ENCODE data around the gene DMAP1. TPM values are rescaled to one million over a fixed set of nuclear protein-coding genes. Genes with fewer than 3 reads are reported as not detected.

DMAP1 gene, protein sequence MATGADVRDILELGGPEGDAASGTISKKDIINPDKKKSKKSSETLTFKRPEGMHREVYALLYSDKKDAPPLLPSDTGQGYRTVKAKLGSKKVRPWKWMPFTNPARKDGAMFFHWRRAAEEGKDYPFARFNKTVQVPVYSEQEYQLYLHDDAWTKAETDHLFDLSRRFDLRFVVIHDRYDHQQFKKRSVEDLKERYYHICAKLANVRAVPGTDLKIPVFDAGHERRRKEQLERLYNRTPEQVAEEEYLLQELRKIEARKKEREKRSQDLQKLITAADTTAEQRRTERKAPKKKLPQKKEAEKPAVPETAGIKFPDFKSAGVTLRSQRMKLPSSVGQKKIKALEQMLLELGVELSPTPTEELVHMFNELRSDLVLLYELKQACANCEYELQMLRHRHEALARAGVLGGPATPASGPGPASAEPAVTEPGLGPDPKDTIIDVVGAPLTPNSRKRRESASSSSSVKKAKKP
- 52.9 TPM for total RNA-seq (2021; ENCODE audit: unreplicated experiment)
- polyA plus RNA-seq (2012; ENCODE audit: insufficient read length): 62.6 TPM
- Bru-seq, nascent RNA: percentile 75 among the genes with signal in this experiment
- percentile 90 among the genes with signal in this experiment for BruChase-seq, experiment 1, labeled RNA remaining after a 2-hour chase
- percentile 84 among the genes with signal in this experiment for BruChase-seq, experiment 2, labeled RNA remaining after a 6-hour chase
- long read RNA-seq, full-length matches to known transcripts: 90 of 145 reads
- long read RNA-seq, partial matches to known transcripts: 27 of 145 reads
- long read RNA-seq, other reads (novel, unspliced or antisense): 28 of 145 reads

DNA sequence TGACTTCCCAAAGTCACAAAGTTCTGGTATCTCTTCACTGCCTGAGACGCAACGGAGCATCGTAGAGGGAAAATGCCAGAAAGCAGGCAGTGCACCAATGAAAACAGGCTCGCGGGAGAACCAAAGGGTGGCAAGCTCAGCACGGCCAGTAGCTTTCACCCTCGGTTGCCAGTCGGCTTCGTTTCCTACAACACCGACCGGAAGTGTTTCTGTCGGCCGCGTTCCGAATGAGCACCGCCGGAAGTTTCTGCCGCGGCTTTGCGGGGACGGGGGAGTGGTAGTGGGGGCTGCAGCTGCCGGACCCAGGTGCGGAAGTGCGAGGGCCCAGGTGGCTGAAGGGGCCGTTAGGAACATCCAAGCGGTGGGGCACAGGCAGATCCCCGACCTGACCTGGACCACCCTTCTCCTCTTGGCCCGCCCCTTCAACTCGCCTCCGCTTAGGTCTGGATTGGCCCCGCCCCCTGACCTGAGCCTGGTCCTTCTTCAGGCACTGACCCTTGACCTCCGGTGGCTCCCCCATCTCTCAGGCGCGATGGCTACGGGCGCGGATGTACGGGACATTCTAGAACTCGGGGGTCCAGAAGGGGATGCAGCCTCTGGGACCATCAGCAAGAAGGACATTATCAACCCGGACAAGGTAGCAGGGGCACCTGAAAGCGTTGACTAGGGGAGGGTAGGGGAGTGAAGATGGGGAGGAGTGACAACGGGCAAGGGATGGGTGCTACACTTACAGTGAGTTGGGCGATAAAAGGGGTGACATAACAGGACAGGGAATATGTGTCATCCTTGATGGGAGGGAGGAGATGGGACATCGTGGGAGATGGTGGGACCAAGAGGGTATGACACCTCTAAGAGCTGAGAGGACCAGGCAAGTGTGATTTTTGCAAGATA lies at the start of gene DMAP1:
Gene DMAP1 (plus strand): TSS at position 250 of the 891 bp plus-strand sequence. CDS start 283 bp downstream, at position 533.
- H3K27ac ChIP-seq (ENCODE audit: low read length): peak within 1 kb of the TSS; percentile 91
- TF ChIP-seq TCF7L2 (IDR thresholded peaks at IDR 0.05; ENCODE audit: low read depth, low read length) (peak; percentile 85), POLR2AphosphoS5 (IDR thresholded peaks at IDR 0.05; ENCODE audit: low read depth, low read length) (peak; percentile 88), SIN3A (IDR thresholded peaks at IDR 0.05; ENCODE audit: borderline replicate concordance, insufficient read depth, low read depth, low read length) (0 out of 2 replicates have a peak, but pooled peaks have one; percentile 42)
- TF ChIP-seq, protein P1, sequence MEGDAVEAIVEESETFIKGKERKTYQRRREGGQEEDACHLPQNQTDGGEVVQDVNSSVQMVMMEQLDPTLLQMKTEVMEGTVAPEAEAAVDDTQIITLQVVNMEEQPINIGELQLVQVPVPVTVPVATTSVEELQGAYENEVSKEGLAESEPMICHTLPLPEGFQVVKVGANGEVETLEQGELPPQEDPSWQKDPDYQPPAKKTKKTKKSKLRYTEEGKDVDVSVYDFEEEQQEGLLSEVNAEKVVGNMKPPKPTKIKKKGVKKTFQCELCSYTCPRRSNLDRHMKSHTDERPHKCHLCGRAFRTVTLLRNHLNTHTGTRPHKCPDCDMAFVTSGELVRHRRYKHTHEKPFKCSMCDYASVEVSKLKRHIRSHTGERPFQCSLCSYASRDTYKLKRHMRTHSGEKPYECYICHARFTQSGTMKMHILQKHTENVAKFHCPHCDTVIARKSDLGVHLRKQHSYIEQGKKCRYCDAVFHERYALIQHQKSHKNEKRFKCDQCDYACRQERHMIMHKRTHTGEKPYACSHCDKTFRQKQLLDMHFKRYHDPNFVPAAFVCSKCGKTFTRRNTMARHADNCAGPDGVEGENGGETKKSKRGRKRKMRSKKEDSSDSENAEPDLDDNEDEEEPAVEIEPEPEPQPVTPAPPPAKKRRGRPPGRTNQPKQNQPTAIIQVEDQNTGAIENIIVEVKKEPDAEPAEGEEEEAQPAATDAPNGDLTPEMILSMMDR (IDR thresholded peaks at IDR 0.05): no peak
- TF ChIP-seq, protein P2, sequence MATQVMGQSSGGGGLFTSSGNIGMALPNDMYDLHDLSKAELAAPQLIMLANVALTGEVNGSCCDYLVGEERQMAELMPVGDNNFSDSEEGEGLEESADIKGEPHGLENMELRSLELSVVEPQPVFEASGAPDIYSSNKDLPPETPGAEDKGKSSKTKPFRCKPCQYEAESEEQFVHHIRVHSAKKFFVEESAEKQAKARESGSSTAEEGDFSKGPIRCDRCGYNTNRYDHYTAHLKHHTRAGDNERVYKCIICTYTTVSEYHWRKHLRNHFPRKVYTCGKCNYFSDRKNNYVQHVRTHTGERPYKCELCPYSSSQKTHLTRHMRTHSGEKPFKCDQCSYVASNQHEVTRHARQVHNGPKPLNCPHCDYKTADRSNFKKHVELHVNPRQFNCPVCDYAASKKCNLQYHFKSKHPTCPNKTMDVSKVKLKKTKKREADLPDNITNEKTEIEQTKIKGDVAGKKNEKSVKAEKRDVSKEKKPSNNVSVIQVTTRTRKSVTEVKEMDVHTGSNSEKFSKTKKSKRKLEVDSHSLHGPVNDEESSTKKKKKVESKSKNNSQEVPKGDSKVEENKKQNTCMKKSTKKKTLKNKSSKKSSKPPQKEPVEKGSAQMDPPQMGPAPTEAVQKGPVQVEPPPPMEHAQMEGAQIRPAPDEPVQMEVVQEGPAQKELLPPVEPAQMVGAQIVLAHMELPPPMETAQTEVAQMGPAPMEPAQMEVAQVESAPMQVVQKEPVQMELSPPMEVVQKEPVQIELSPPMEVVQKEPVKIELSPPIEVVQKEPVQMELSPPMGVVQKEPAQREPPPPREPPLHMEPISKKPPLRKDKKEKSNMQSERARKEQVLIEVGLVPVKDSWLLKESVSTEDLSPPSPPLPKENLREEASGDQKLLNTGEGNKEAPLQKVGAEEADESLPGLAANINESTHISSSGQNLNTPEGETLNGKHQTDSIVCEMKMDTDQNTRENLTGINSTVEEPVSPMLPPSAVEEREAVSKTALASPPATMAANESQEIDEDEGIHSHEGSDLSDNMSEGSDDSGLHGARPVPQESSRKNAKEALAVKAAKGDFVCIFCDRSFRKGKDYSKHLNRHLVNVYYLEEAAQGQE (IDR thresholded peaks at IDR 0.05; ENCODE audit: insufficient read depth in 1 of 2, low read depth in 2 of 2, low read length in 1 of 2): no peak
- H3K27me3 ChIP-seq (ENCODE audit: control insufficient read depth, insufficient read depth, low read length): no peaks in the 10 kb centered on the region
- H3K36me3 ChIP-seq (ENCODE audit: control insufficient read depth, insufficient read depth, low read length): peaks cover 13% of the 10 kb centered on the region; the same call in 1 of the 2 replicates
- ATAC-seq (peak; percentile 93), DNase-seq (ENCODE audit: low read depth, low spot score) (peak; percentile 43)
- CTCF ChIA-PET: no interaction called here
- BruUV-seq (replicated peaks): TSS peak; percentile 79
- H3K4me3 ChIP-seq (ENCODE audit: low read depth in 2 of 2, low read length in 2 of 2): peak within 1 kb of the TSS; percentile 93 to 98
- intact Hi-C loops (cut with micrococcal nuclease; ENCODE audit: unreplicated experiment) (no loop called here), in situ Hi-C loops (cut with HindIII; ENCODE audit: low pct_unique_long_range_greater_than_20kb, low sequenced_read_pairs) (no loop called here)
- H3K9me3 ChIP-seq (ENCODE audit: control insufficient read depth, insufficient read depth, low read depth, low read length): no peaks in the 10 kb centered on the region
- H3K4me1 ChIP-seq (ENCODE audit: control insufficient read depth, insufficient read depth, low read length): peaks cover 11% of the 10 kb centered on the region
- POLR2A ChIA-PET: no interaction called here

DNA sequence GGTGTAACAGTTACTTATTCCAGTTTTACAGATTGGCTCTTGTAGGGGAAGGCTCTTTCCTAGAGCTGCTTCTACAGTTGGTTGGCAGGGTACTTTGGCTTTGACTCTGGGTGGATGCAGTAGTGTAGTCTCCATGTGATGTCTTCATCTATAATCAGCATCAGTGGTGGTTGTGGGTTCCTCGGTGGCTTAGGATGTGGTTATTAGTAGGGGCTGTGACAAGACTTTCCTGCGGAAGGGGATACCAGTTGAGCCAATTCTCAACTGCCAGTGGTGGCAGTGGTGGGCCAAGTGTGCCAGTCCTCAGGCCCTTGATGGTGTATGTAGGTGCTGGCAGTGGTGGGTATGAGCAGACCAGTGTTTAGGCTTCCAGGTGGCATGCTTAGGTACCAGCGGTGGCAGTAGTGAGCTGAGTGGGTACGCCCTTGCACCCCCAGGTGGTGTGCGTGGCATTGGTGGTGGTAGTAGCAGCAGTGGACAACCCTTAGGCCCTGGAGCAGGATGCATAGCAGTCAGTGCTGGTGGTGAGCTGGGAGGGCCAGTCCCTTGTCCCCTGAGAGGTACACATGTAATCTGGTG lies 44.7 kb upstream of the DMAP1 start:
- Histone ChIP-seq H3K9me3 (ENCODE audit: control insufficient read depth, insufficient read depth, low read depth, low read length) (no peaks in the 10 kb centered on the region), H3K36me3 (ENCODE audit: control insufficient read depth, insufficient read depth, low read length) (no peaks in the 10 kb centered on the region), H3K4me1 (ENCODE audit: control insufficient read depth, insufficient read depth, low read length) (no peaks in the 10 kb centered on the region), H3K27ac (ENCODE audit: low read length) (no peak overlapping the region), H3K27me3 (ENCODE audit: control insufficient read depth, insufficient read depth, low read length) (no peaks in the 10 kb centered on the region), H3K4me3 (ENCODE audit: low read depth in 2 of 2, low read length in 2 of 2) (no peak overlapping the region)
- in situ Hi-C loops (cut with HindIII; ENCODE audit: low pct_unique_long_range_greater_than_20kb, low sequenced_read_pairs): no loop called here
- TF ChIP-seq, protein P1 (IDR thresholded peaks at IDR 0.05): peak; percentile 21; the same call in 1 of the 2 replicates
- TF ChIP-seq, protein P2 (IDR thresholded peaks at IDR 0.05; ENCODE audit: insufficient read depth in 1 of 2, low read depth in 2 of 2, low read length in 1 of 2): no peak
- no peak for TF ChIP-seq SIN3A (IDR thresholded peaks at IDR 0.05; ENCODE audit: borderline replicate concordance, insufficient read depth, low read depth, low read length)
- no peak for TF ChIP-seq POLR2AphosphoS5 (IDR thresholded peaks at IDR 0.05; ENCODE audit: low read depth, low read length)
- intact Hi-C loops (cut with micrococcal nuclease; ENCODE audit: unreplicated experiment): no loop called here
- ATAC-seq (no peak), DNase-seq (ENCODE audit: low read depth, low spot score) (no peak)
- CTCF ChIA-PET: interaction anchor here (0.5 kb wide), 1 partner anchor 506 kb away, joined by 3 read pairs; the partner anchor contains the start of genes ARMH1 and TMEM53
- no TSS peak for BruUV-seq (replicated peaks)
- POLR2A ChIA-PET: no interaction called here

Measured in Panc1 (cell line).